Activated naive CD4-positive, alpha-beta T cell treated with anti-CD3 and anti-CD28 coated beads, Interleukin-2, amount 10 ng/mL, durations not matched to agents 7 days and 5 days (primary cell): ENCODE results near the gene TRAPPC14.
"Not testable (repeated sequence)": the region's sequence is repeated elsewhere in the genome, so short reads cannot be mapped to it uniquely, and the experiment has no call there.

ENCODE experiments used
- CTCF ChIA-PET: fragments of 350-600 bp; sonication (Branson Sonifier 250); formaldehyde crosslinking; loops from one replicate; lab custom pipeline; 2021; ENCODE audit warnings: antibody characterized with exemption; lab: Charles Lee
- DNase-seq: peaks from one replicate; pipeline ENCODE4 v3.0.0-alpha.2; 2020
- H3K27ac Mint-ChIP-seq: one replicate; pipeline ENCODE4 v1.8.0; 2021; ENCODE audit warnings: mild to moderate bottlenecking, moderate library complexity, mixed read lengths
- H3K27me3 Mint-ChIP-seq: one replicate; pipeline ENCODE4 v1.8.0; 2021; ENCODE audit warnings: mild to moderate bottlenecking, mixed read lengths
- H3K36me3 Mint-ChIP-seq: one replicate; pipeline ENCODE4 v1.8.0; 2021; ENCODE audit warnings: mixed read lengths
- H3K4me1 Mint-ChIP-seq: one replicate; pipeline ENCODE4 v1.8.0; 2021; ENCODE audit warnings: mixed read lengths
- H3K4me3 Mint-ChIP-seq: one replicate; pipeline ENCODE4 v1.8.0; 2021; ENCODE audit warnings: mild to moderate bottlenecking, moderate library complexity, mixed read lengths
- H3K9me3 Mint-ChIP-seq: one replicate; pipeline ENCODE4 v1.8.0; 2021; ENCODE audit warnings: mixed read lengths

TRAPPC14 gene

DNA sequence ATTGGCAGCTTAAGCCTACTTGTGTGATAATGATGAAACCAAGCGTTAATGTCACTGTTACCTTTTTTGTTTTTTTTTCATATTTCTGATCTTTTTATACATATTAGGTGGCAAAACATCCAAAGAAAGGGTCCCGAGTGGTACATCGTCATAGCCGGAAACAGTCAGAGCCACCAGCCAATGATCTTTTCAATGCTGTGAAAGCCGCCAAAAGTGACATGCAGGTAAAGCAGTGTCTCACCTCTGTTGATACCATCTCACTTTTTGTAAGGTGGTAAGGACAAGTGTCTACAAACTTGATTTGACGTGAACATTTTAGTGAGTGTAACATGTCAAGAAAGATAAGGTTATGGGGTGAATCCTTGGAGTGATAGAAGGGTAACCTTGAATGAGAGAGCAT, 24.1 kb upstream of the TRAPPC14 start:
- H3K4me1 Mint-ChIP-seq, result peaks cover 58% of the 10 kb centered on the region
- not testable (repeated sequence) for DNase-seq, H3K4me3 Mint-ChIP-seq, H3K27me3 Mint-ChIP-seq, H3K9me3 Mint-ChIP-seq, H3K36me3 Mint-ChIP-seq
- peak overlapping the region; percentile 92 for H3K27ac Mint-ChIP-seq
- CTCF ChIA-PET, result interaction anchor here (0.7 kb wide), 1 partner anchor 225 kb away, joined by 3 read pairs; no protein-coding TSS in a partner anchor

DNA sequence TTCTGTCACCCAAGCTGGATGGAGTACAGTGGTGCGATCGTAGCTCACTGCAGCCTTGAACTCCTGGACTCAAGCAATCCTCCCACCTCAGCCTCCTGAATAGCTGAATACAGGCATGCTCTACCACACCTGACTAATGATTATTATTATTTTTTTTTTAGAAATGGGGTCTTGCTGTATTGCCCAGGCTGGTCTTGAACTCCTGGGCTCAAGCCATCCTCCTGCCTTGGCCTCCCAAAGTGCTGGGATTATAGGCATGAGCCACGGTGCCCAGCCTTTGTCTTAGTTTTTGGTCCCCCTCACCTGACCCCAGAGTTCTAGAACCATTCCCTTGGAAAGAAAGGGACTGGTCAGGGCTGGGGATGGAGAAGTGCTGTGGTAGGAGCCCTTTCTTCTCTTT, 21.6 kb upstream of the TRAPPC14 start:
- peaks cover 80% of the 10 kb centered on the region for H3K4me1 Mint-ChIP-seq
- peaks cover 25% of the 10 kb centered on the region for H3K27me3 Mint-ChIP-seq
- H3K36me3 Mint-ChIP-seq, result not testable (repeated sequence)

DNA sequence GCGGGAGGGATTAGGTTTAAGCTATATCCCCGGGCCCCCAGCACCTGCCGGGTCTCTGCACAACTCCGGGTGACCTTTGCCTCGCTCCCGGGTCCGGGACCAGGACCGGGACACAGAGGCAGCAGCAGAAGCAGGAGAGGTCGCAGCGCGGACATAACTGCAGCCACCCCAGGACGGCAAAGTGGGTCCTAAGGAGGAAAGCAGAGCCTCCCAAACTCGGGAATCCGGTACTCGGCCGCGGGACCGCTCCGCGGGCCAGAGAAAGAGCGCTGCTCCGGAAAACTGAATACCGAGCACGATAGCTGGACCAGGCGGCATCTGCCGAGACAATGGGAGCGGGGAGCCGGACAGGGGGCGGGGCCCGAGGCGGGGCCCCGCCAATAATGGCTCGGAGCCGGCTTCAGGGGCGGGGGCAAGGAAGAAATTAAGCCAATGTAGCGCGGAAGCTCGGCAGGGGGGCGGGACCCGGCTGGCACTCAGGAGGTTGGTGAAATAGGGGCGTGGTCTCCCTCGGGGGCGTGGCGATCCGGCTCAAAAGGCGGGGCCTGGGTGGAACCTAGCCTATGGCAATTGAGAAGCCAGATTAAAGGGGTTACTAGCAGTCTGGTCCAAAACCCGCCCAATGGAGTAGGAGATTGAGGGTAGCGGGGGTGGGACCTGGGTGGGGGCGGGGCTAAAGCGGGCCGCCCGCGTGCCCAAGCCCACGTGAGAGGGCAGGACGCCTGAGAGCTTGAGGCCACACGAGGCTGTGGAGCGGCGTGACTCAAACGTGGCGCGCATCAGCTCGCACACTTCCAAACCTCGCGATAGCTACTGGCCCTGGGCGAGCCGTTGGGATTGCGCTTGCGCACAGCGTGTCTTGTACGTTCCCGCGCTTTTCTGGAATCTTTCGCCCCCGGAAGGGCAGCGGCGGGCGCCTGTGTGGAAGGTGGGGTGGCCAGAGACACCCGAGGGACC, 18.8 kb upstream of the TRAPPC14 start, which contains the start of the genes GPC2 and STAG3:
GPC2 (minus strand) TSS at position 337 of the 957 bp plus-strand sequence; CDS start at position 155, 182 bp downstream.
STAG3 (plus strand) TSS at position 874 of the 957 bp plus-strand sequence. CDS start 2,639 bp downstream, outside the sequence.
- peak within 1 kb of the TSS; percentile 42 for H3K27ac Mint-ChIP-seq
- peaks cover 74% of the 10 kb centered on the region for H3K4me1 Mint-ChIP-seq
- CTCF ChIA-PET, result interaction anchor here (1.3 to 2.5 kb wide), 3 partner anchors 10 to 34 kb away, joined by 4 to 8 read pairs (median 5); partner anchors contain the start of gene GAL3ST4
- peaks cover 11% of the 10 kb centered on the region for H3K36me3 Mint-ChIP-seq
- H3K9me3 Mint-ChIP-seq, result peaks cover 7% of the 10 kb centered on the region
- peak; percentile 99 for DNase-seq
- peak within 1 kb of the TSS; percentile 75 for H3K4me3 Mint-ChIP-seq
- peaks cover 40% of the 10 kb centered on the region for H3K27me3 Mint-ChIP-seq

More for the DNA sequence above, 21.6 kb upstream of the TRAPPC14 start:
- H3K4me3 Mint-ChIP-seq, result peak overlapping the region; percentile 27
- H3K9me3 Mint-ChIP-seq, DNase-seq: not testable (repeated sequence)
- CTCF ChIA-PET, result interaction anchor here (1.1 to 2.5 kb wide), 2 partner anchors 28 to 47 kb away, joined by 3 to 10 read pairs; no protein-coding TSS in a partner anchor
- H3K27ac Mint-ChIP-seq, result peak overlapping the region; percentile 92

DNA sequence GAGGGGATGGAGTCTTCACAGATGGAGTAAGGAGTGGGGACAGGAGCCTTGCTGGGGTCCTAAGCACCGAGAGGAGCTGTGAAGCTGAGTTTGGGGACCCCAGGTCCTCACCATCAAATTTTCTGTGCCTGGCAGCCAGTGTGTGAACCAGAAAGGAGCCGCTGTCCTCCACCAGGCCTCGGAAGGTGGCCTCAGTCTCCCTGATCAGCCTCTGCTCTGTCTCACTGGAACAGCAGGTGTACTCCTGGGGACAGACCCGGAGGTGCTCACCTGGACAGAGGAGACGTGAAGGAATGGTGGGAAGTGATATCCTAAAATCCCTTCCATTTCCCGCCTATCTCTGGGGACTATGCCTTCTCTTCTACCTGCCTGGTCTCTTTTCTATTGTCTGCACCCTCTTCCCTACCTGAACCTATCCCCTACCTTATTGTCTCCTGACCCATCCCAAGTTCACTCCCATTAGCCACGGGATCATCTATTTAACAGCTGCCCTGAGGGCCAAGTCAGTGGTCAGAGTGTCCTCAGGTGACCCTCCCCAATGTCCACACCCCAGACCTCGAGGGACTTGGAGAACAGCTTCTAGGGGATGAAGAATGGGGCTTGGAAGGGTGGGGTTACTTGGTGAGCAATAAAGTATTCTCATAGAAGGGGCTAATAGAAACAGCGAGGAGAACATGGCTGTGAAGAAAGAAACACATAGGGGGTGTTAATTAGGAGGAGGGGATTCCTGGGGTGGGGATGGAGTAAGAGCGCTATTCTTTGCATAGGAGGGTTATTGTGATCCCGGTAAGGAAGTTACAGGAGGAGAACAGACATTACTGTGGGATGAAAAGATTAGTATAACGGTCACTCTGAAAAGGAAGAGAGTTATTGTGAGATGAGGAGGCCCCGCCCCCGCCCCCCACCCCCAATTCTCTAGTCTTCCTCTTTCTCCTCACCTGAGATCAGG, 17.8 kb upstream of the TRAPPC14 start:
- CTCF ChIA-PET, result interaction anchor here (1.3 to 2.5 kb wide), 3 partner anchors 9 to 35 kb away, joined by 4 to 8 read pairs (median 5); partner anchors contain the start of gene GAL3ST4
- H3K4me3 Mint-ChIP-seq, result peak overlapping the region; percentile 75
- DNase-seq, result peak; percentile 18
- no peak overlapping the region for H3K27ac Mint-ChIP-seq
- H3K36me3 Mint-ChIP-seq, result peaks cover 10% of the 10 kb centered on the region
- peaks cover 7% of the 10 kb centered on the region for H3K9me3 Mint-ChIP-seq
- peaks cover 46% of the 10 kb centered on the region for H3K27me3 Mint-ChIP-seq
- peaks cover 69% of the 10 kb centered on the region for H3K4me1 Mint-ChIP-seq

DNA sequence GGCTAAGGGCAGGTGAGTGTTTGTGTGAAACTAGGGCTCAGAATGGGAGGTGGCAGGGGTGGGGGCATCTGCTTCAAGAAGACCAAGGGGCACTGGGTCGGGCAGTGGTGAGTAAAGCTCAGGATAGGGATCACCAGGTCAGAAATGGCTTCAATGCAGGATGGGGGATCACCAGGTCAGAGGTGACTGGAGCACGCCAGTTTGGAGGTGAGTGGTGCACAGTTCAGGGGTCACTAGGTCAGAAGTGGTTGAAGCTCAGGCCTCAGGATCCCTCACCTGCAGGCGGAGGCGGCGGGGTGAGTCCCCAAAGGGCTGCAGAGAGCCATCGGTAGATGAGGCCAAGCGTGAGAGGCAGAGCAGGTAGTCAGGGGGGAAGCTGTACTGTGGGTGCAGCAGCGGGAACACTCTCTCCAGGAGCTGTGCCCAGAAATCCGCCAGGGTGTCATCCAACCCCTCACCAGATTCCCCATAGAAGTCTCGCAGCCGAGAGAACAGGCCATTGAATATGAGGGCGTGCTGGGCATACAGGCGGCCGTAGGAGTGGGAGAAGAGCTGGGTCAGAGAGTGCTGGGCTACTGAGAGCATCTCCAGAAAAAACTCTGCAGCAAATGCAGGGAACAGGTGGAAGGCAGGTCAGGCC, 16.9 kb upstream of the TRAPPC14 start:
- H3K4me3 Mint-ChIP-seq, result peak overlapping the region; percentile 62
- peaks cover 2% of the 10 kb centered on the region for H3K9me3 Mint-ChIP-seq
- peaks cover 7% of the 10 kb centered on the region for H3K36me3 Mint-ChIP-seq
- H3K4me1 Mint-ChIP-seq, result peaks cover 66% of the 10 kb centered on the region
- DNase-seq, result no peak
- H3K27me3 Mint-ChIP-seq, result peaks cover 53% of the 10 kb centered on the region
- H3K27ac Mint-ChIP-seq, result peak overlapping the region; percentile 13
- CTCF ChIA-PET, result no interaction called here

DNA sequence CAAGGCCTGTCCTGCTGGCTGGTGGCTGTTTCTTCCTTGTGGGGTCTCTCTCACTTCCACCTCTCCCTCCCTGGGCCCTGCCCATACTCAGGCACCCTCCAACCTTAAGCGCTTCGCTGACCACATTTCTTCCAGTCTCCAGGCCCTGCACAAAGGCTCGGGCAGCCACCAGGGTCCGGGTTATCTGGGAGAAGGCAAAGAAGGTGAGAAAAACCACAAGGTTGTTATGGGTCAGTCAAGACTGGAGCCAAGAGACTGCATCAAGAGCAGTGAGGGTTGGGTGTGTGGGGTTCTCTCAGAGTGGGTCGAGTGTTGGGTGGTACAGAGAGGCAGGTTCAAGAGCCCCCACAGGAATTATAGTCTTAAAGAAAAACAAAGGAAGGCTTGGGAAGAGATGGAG, 16.1 kb upstream of the TRAPPC14 start:
- Mint-ChIP-seq H3K4me1 (peaks cover 67% of the 10 kb centered on the region), H3K27me3 (peaks cover 56% of the 10 kb centered on the region), H3K4me3 (no peak overlapping the region), H3K36me3 (peaks cover 4% of the 10 kb centered on the region), H3K9me3 (no peaks in the 10 kb centered on the region), H3K27ac (no peak overlapping the region)
- DNase-seq, result no peak
- CTCF ChIA-PET, result no interaction called here

DNA sequence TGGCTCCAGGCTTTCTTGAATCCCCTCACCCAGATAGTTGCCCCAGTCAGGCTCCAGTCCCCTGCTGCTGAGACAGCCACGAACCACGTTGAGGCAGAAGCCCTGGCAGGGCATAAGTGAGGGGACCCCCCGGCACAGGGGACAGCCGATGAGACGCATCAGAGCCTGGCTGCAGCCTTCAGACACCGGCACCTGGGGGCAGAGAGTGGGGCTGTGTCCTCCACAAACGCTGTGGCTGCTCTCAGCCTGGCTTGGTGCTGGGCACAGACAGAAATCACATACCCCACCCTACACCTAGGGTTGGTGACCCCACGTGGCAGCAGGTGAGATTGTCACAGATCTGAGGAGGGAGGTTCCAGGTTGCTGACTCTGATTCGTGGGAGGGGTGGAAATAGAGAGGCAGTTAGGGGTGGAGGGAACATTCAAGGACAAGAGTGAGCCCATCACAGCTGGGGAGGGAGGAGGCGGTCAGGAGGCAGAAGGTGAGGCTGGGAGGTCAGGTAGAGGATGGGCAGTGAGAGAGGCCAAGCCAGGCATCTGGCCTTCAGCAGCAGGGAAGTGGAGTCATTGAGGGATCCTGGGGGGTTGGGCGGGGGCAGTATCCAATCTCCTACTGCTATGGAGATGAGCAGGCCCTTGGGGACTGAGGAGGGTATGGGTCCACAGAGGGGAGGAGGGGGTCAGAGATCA, 15.4 kb upstream of the TRAPPC14 start:
- peaks cover 56% of the 10 kb centered on the region for H3K27me3 Mint-ChIP-seq
- peaks cover 68% of the 10 kb centered on the region for H3K4me1 Mint-ChIP-seq
- H3K9me3 Mint-ChIP-seq, result no peaks in the 10 kb centered on the region
- peak overlapping the region; percentile 46 for H3K27ac Mint-ChIP-seq
- CTCF ChIA-PET, result interaction anchor here (1.3 kb wide), 1 partner anchor 41 kb away, joined by 4 read pairs; no protein-coding TSS in a partner anchor
- no peak overlapping the region for H3K4me3 Mint-ChIP-seq
- DNase-seq, result no peak
- H3K36me3 Mint-ChIP-seq, result peaks cover 4% of the 10 kb centered on the region

DNA sequence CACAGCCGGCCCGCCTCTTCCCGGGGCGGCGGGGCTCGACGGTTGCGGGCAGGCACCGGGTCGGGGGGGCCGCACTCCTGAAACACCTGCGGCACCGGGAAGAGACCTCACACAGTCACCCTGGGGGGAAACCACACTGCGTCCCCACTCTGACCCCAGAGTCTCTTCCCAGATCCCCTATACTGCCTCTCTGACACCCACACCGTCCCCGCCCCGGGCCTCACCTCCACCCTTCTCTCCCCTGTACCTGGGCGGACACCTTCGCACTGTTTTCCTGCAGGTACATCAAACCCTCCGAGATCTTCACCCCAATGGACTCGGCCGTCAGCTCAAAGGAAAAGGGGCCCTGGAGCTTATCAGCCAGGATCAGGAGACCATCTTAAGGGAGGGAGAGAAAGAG, 13.3 kb upstream of the TRAPPC14 start:
- DNase-seq, result no peak
- peak overlapping the region; percentile 4 for H3K27ac Mint-ChIP-seq
- H3K27me3 Mint-ChIP-seq, result peaks cover 58% of the 10 kb centered on the region
- CTCF ChIA-PET, result no interaction called here
- H3K9me3 Mint-ChIP-seq, result no peaks in the 10 kb centered on the region
- peak overlapping the region; percentile 72 for H3K4me3 Mint-ChIP-seq
- H3K36me3 Mint-ChIP-seq, result peaks cover 4% of the 10 kb centered on the region
- peaks cover 70% of the 10 kb centered on the region for H3K4me1 Mint-ChIP-seq

DNA sequence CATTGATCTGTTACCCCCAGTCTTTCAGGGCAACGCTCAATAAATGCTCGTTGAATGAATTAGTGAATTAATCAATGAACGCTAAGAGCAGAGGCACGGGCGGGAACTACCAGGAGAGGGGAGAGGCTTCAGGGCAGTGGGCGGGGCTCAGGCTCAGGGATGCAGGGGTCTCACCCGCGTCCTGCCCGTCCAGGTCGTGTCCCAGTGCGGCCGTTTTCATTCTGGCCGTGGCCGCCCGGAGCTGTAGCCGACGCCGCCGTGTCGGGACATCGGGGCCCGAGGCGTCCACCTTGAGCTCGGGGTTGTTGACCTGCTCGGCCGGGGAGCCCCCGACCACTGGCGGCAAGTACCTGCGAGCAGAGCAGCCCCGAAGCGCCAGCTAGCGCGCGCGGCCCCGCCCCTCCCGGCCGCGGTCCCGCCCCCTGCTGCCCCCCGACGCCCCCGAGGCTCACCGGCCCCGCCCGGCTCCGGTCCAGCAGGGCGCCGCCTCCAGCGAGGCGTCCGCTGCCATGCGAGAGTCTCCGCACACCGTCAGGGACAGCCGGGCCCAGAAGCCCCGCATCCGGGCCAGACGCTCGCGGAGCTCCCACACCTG, 12.7 kb upstream of the TRAPPC14 start:
- Mint-ChIP-seq H3K4me3 (peak overlapping the region; percentile 62), H3K27ac (no peak overlapping the region), H3K4me1 (peaks cover 70% of the 10 kb centered on the region), H3K27me3 (peaks cover 53% of the 10 kb centered on the region), H3K9me3 (no peaks in the 10 kb centered on the region), H3K36me3 (peaks cover 7% of the 10 kb centered on the region)
- CTCF ChIA-PET, result no interaction called here
- DNase-seq, result peak; percentile 69

DNA sequence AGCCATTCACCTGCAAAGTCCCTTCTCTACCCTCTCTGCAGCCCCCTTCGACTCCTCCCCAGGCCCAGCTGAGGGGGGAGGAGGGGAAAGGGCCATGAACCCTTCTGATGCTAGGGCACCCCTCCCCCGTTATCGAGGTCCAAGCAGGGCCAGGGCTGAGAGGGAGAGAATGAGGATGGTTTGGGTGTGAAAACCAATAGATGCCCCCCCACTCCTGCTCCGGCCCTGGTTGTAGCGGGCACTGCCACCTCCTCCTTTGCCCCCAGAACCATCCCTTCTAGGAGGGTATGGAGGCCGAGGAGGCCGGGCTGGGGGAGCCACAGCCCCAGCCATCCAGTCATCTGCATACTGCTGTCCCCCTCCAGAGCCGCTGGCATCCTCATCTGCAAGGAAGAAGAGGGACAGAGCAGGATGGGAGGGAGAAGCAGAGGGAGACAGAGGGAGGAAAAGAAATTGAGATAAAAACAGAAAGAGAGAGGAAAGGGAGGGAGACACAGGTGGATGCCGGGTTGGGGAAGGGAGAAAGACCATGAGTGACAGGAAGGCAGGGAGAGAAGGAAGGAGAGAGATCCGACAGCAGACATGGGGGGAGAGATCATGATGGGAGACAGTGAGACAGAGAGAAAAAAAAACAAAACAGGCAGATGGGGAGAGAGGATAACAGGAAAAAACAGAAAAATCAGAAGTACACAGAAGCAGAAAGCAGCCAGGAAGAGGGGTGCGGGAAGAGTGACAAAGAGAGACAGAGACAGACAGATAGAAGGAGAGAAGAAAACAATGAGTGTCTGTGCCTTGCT, 11.8 kb upstream of the TRAPPC14 start:
- H3K4me1 Mint-ChIP-seq, result peaks cover 73% of the 10 kb centered on the region
- peaks cover 46% of the 10 kb centered on the region for H3K27me3 Mint-ChIP-seq
- DNase-seq, result no peak
- H3K4me3 Mint-ChIP-seq, result peak overlapping the region; percentile 62
- H3K9me3 Mint-ChIP-seq, result no peaks in the 10 kb centered on the region
- peak overlapping the region; percentile 71 for H3K27ac Mint-ChIP-seq
- CTCF ChIA-PET, result no interaction called here
- H3K36me3 Mint-ChIP-seq, result peaks cover 10% of the 10 kb centered on the region

DNA sequence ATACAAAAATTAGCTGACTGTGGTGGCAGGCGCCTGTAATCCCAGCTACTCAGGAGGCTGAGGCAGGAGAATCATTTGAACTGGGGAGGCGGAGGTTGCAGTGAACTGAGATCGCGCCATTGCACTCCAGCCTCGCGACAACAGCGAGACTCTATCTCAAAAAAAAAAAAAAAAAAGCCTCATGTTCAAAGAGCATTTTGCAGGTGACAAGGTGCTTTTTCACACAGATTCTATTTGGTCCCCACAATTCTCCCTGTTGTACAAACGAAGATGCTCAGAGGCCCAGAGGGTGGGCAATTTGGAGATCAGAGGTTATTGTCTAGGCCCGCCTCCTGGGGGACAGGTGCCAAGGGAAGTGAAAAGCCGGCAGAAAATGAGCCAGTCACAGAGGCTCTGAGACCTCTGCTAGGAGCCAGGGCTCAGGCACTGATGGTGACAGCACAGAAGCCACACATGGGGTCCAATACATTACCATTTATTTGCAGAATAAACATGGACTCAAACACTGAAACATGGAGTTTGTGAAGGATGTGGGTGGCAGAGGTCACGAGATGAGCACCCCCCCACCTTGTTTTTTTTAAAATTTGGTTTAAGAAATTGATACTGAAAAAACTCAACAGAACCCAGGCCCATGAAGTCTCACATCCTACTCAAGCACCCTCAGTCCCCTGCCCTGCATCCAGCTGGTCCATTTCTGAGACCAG, 10.8 kb upstream of the TRAPPC14 start:
- peak; percentile 46 for DNase-seq
- Mint-ChIP-seq H3K9me3 (no peaks in the 10 kb centered on the region), H3K27ac (peak overlapping the region; percentile 93), H3K4me3 (peak overlapping the region; percentile 74), H3K36me3 (peaks cover 6% of the 10 kb centered on the region), H3K4me1 (peaks cover 71% of the 10 kb centered on the region), H3K27me3 (peaks cover 42% of the 10 kb centered on the region)
- CTCF ChIA-PET, result no interaction called here
